ELR (cell line): ENCODE measurements around the gene SHFL.

ENCODE experiments used
- DNase-seq: peaks from one replicate; pipeline ENCODE4 v3.0.0-alpha.2; 2015; ENCODE audit warnings: low read depth

Gene SHFL

GRCh38 chr19:10085641-10086590, at the start of gene SHFL:
TSS of gene SHFL (plus strand) at chr19:10086317. CDS start at chr19:10086428, 111 bp downstream.
- DNase-seq, result peak; percentile 77

DNA sequence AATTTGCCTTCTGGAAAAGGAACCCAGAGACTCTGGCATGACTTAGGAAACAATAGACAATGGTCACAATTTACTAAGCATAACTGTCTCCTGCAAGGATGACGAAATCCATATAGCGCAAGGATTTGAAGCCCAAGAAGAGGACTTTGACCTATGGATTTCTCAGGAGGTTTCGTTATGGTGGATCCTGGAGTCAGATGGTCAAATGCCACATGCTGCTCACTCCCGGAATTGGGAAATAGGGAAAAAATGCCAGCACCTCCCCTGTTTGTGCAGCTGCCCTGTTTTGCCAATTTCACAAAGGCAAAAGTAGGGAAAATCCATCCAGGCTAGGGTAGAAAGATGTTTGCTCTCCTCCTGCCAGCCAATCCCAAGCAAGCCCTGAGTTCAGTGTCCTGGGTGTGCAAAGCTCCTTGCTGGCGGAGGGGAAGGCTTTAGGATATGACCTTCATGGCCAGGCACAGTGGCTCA, 49.5 kb upstream of the SHFL start:
- no peak for DNase-seq

DNA sequence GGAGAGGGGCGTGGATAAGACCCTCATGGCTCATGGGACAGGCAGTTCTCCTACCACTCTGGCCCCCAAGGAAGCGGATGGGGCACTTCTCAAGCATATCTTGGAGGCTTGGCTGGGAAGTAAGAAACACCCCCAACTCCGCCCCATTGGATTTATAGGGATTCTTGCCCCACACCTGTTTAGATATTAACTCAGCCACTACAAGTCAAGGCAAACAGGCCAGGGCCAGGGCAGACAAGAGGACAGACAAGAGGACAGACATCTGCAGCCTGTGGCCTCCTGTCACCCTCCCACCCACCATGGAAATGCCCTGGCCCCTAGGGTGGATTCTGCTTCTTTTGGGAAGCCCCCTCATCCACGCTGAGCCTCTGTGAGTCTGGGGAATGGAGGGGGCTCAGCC, 48.8 kb upstream of the SHFL start:
- DNase-seq, result no peak

DNA sequence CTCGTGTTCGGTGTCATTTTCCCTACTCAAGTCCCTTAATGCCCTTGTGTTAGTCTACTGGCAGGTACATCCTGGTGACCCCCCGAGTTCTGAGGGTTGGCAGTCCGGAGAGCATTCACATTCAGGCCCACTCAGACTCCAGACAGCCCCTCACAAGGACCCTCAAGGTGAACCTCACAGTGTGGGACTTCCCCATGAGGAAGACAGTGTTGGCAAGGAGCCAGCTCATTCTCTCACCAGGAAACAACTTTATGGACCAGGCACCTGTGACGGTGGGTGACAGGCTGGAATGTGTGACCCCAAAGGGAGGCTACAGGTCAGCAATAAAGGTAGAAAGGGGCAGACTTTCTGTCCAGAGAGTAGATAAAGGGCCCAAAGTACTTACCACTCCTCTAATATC, 48.3 kb upstream of the SHFL start:
- DNase-seq, result no peak

- peak; percentile 60 for DNase-seq
These were observed 42.7 kb upstream of the SHFL start for GRCh38 chr19:10043286-10043927.

GRCh38 chr19:10044390-10044789, 41.7 kb upstream of the SHFL start:
- peak; percentile 15 for DNase-seq

GRCh38 chr19:10045371-10045770, 40.7 kb upstream of the SHFL start:
- DNase-seq, result no peak

DNA sequence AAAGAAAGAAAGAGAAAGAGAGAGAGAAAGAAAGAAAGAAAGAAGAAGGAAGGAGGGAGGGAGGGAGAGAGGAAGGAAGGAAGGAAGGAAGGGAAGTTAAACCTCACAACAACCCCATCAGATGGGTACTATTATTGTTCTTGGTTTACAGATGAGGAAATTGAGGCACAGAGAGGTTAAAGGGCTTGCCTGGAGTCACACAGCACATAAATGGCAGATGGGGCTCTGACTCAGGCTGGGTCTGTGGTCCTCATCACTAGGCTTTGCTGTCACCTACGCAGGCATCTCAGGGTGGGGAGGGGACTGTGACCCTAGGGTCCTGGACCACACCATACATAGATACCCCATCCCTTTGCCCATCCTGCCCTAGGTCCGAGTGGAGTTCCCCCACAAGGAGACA, 36.5 kb upstream of the SHFL start:
- DNase-seq, result no peak

GRCh38 chr19:10052602-10053360, 33.3 kb upstream of the SHFL start:
- DNase-seq, result no peak

GRCh38 chr19:10061717-10062310, 24.3 kb upstream of the SHFL start:
- peak; percentile 21 for DNase-seq

DNA sequence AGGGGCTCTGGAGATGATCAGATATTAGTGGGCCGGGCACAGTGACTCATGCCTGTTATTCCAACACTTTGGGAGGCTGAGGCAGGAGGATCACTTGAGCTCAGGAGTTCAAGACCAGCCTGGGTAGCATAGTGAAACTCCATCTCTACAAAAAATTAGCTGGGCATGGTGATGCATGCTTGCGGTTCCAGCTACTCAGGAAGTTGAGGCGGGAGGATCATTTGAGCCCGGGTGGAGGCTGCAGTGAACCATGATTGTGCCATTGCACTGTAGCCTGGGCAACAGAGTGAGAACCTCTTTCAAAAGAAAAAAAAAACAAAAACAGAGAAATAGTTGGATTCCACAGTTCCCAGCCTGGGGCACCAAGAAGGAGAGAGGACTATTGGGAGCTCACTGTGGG, 17.9 kb upstream of the SHFL start:
- DNase-seq, result no peak

GRCh38 chr19:10069046-10069445, 17.1 kb upstream of the SHFL start:
- peak; percentile 26 for DNase-seq

- DNase-seq, result no peak
These were observed 15.2 kb upstream of the SHFL start for GRCh38 chr19:10070730-10071446.

GRCh38 chr19:10074153-10074552, 12.0 kb upstream of the SHFL start:
- DNase-seq, result peak; percentile 60

DNA sequence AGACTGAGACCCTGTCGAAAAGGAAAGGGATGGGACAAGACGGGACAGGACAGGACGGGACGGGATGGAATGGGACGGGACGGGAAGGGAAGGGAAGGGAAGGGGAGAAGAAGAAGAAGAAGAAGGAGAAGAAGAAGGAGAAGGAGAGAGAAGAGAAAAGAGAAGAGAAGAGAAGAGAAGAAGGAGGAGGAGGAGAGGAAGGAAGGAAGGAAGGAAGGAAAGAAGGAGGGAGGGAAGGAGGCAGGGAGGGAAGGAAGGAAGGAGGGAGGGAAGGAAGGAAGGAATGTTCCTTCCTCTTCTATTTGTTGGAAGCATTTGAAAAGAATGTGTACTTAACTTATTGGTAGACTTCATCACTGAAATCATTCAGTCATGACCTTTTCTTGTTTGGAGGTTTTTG, 9.6 kb upstream of the SHFL start:
- DNase-seq, result no peak

DNA sequence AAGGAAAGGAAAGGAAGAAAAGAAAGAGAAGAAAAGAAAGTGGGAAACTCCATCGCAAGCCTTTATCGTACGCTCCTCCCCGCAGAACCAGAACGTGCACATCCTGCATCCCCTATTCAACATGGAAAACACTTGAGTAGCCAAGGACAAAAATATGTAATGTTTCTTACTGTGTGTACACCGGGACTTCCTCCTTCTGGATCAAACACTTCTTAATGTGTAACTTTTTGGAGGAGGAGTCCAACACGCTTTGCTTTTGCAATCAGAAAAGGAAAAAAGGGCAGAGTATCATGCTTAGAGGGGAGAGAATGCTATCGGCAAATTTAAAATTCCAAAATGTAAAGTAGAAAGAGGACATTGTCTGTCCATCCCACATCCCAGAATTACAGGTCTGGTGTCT, 7.8 kb upstream of the SHFL start:
- no peak for DNase-seq

GRCh38 chr19:10079031-10079453, 7.1 kb upstream of the SHFL start:
- no peak for DNase-seq

DNA sequence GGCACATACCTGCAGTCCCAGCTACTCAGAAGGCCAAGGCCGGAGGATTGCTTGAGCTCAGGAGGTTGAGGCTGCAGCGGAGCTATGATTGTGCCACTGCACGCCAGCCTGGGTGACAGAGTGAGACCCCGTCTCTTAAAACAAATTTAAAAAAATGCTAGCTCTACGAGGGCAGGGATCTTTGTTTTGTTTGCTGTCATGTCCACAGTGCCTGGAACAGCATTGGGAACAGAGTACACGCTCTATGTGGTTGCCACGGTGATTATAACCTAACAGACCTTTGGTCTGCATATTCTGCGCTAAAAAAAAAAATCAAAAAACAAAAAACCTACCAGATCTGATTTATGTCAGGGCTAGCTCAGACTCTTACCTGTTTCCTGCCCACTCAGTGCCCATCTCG, 2.2 kb upstream of the SHFL start:
- DNase-seq, result no peak

- DNase-seq, result no peak
These were observed 1.3 kb upstream of the SHFL start for GRCh38 chr19:10084803-10085202.

DNA sequence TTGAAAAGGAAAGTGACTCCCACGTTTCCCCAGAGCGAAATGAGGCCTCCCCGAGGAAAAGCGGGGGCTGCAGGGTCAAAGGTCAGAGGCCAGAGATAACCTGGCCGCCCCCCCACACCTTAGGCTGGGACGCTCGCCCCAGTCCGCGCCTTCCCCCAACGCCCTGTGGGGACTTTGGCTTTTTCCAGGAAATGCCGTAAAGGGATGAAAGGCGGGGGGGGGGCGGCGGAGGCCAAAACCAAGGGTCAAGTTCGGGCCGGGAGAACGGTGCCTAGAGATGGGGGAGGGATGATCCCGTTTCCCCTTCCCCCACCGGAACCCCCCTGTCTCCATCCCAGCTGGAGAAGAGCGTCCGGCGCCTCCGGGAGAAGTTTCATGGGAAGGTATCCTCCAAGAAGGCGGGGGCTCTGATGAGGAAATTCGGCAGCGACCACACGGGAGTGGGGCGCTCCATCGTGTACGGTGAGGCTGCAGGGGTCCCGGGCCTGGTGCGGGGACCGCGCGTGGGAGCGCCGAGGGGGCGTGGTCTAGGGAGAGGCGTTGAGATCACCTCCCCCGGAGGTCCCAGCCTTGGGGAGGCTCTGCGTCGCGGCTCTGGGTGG, 575 bp downstream of the SHFL start:
- no peak for DNase-seq
